ENCODE measurements around the gene SMG5.

The SMG5 gene

GRCh38 chr1:156226116-156226538 lies 56.5 kb downstream of the SMG5 start:
- Histone ChIP-seq H3K9me3 (ENCODE audit: insufficient read depth, low read depth, low read length) (no peaks in the 10 kb centered on the region), H3K4me3 (ENCODE audit: low read length, poor library complexity, severe bottlenecking) (no peak overlapping the region), H3K79me2 (ENCODE audit: insufficient read depth, low read length) (no peaks in the 10 kb centered on the region), H3K27me3 (ENCODE audit: insufficient read depth, low read length, poor library complexity, severe bottlenecking) (no peaks in the 10 kb centered on the region), H3K9ac (ENCODE audit: low read depth, low read length, poor library complexity, severe bottlenecking) (no peak overlapping the region), H3K9me2 (replicated peaks; ENCODE audit: low read depth, low read length) (no peaks in the 10 kb centered on the region), H3K36me3 (ENCODE audit: insufficient read depth, low read length) (peaks cover 27% of the 10 kb centered on the region; the same call in 1 of the 2 replicates), H3K4me1 (ENCODE audit: insufficient read depth, low read length, poor library complexity, severe bottlenecking) (no peaks in the 10 kb centered on the region), H3F3A (ENCODE audit: low read depth) (no peaks in the 10 kb centered on the region), H2AFZ (ENCODE audit: low read length) (no peak overlapping the region), H4K20me1 (ENCODE audit: insufficient read depth, low read length, poor library complexity, severe bottlenecking) (no peaks in the 10 kb centered on the region), H3K4me2 (ENCODE audit: low read depth, low read length, poor library complexity, severe bottlenecking) (no peak overlapping the region)
- TF ChIP-seq CTCF (conservative IDR thresholded peaks at IDR 0.05; ENCODE audit: low read length) (no peak), EZH2phosphoT487 (IDR thresholded peaks at IDR 0.05; ENCODE audit: borderline replicate concordance) (no peak)

- no peaks in the 10 kb centered on the region for H4K20me1 ChIP-seq (ENCODE audit: insufficient read depth, low read length, poor library complexity, severe bottlenecking)
- no peak overlapping the region for H3K4me3 ChIP-seq (ENCODE audit: low read length, poor library complexity, severe bottlenecking)
- no peaks in the 10 kb centered on the region for H3K9me3 ChIP-seq (ENCODE audit: insufficient read depth, low read depth, low read length)
- H3K9ac ChIP-seq (ENCODE audit: low read depth, low read length, poor library complexity, severe bottlenecking) = no peak overlapping the region
- no peaks in the 10 kb centered on the region for H3K79me2 ChIP-seq (ENCODE audit: insufficient read depth, low read length)
- H3F3A ChIP-seq (ENCODE audit: low read depth) = no peaks in the 10 kb centered on the region
- no peak overlapping the region for H2AFZ ChIP-seq (ENCODE audit: low read length)
- H3K4me1 ChIP-seq (ENCODE audit: insufficient read depth, low read length, poor library complexity, severe bottlenecking) = no peaks in the 10 kb centered on the region
- no peak overlapping the region for H3K4me2 ChIP-seq (ENCODE audit: low read depth, low read length, poor library complexity, severe bottlenecking)
- peaks cover 30% of the 10 kb centered on the region; the same call in 1 of the 2 replicates for H3K36me3 ChIP-seq (ENCODE audit: insufficient read depth, low read length)
- H3K27me3 ChIP-seq (ENCODE audit: insufficient read depth, low read length, poor library complexity, severe bottlenecking) = no peaks in the 10 kb centered on the region
- no peaks in the 10 kb centered on the region for H3K9me2 ChIP-seq (replicated peaks; ENCODE audit: low read depth, low read length)
- TF ChIP-seq EZH2phosphoT487 (IDR thresholded peaks at IDR 0.05; ENCODE audit: borderline replicate concordance) = no peak
- no peak for TF ChIP-seq CTCF (conservative IDR thresholded peaks at IDR 0.05; ENCODE audit: low read length)
Measured at GRCh38 chr1:156225677-156226014, 57.0 kb downstream of the SMG5 start.

GRCh38 chr1:156221986-156222692 lies 60.5 kb downstream of the SMG5 start:
- Histone ChIP-seq H3K9me2 (replicated peaks; ENCODE audit: low read depth, low read length) (no peaks in the 10 kb centered on the region), H3K4me3 (ENCODE audit: low read length, poor library complexity, severe bottlenecking) (no peak overlapping the region), H3F3A (ENCODE audit: low read depth) (0 out of 2 replicates have a peak, but pooled peaks cover 3% of the 10 kb centered on the region), H3K9ac (ENCODE audit: low read depth, low read length, poor library complexity, severe bottlenecking) (no peak overlapping the region), H4K20me1 (ENCODE audit: insufficient read depth, low read length, poor library complexity, severe bottlenecking) (no peaks in the 10 kb centered on the region), H3K79me2 (ENCODE audit: insufficient read depth, low read length) (0 out of 2 replicates have a peak, but pooled peaks cover 5% of the 10 kb centered on the region), H3K27me3 (ENCODE audit: insufficient read depth, low read length, poor library complexity, severe bottlenecking) (no peaks in the 10 kb centered on the region), H3K36me3 (ENCODE audit: insufficient read depth, low read length) (peaks cover 26% of the 10 kb centered on the region; the same call in 1 of the 2 replicates), H2AFZ (ENCODE audit: low read length) (no peak overlapping the region), H3K9me3 (ENCODE audit: insufficient read depth, low read depth, low read length) (no peaks in the 10 kb centered on the region), H3K4me2 (ENCODE audit: low read depth, low read length, poor library complexity, severe bottlenecking) (no peak overlapping the region), H3K4me1 (ENCODE audit: insufficient read depth, low read length, poor library complexity, severe bottlenecking) (peaks cover 7% of the 10 kb centered on the region)
- TF ChIP-seq CTCF (conservative IDR thresholded peaks at IDR 0.05; ENCODE audit: low read length) (no peak), EZH2phosphoT487 (IDR thresholded peaks at IDR 0.05; ENCODE audit: borderline replicate concordance) (no peak)

All from Loucy (cell line).